Gastrocnemius medialis (tissue), 4 donors: ENCODE measurements around the gene MYL1. TPM values are rescaled to one million over a fixed set of nuclear protein-coding genes. Genes with fewer than 3 reads are reported as not detected.

ENCODE experiments used
- ATAC-seq, 2 donors: fragments of 150-250 bp; one replicate each; pipeline ENCODE4 v1.9.1; 2016
- DNase-seq, 2 donors: peaks; one replicate each; pipeline ENCODE4 v3.0.0-alpha.2; 2019
- H3K27ac ChIP-seq, 4 donors: fragments of 200-600 bp; sonication (generic); 1 replicate in 1 of 4; 2 replicates in 3 of 4; pipeline ENCODE4 v1.5.1; 2016 to 2018; ENCODE audit warnings: mild to moderate bottlenecking in 2 of 4, moderate library complexity in 1 of 4
- H3K27me3 ChIP-seq, 3 donors: fragments of 200-600 bp; sonication (generic) in 2 of 3; 1 replicate in 1 of 3; 2 replicates in 2 of 3; pipeline versions ENCODE4 v1.5.1 to v1.6.0; 2016 to 2019; ENCODE audit warnings: mild to moderate bottlenecking in 1 of 3, moderate library complexity in 1 of 3
- H3K36me3 ChIP-seq, 2 donors: fragments of 200-600 bp; sonication (generic) in 1 of 2; one replicate each; pipeline ENCODE4 v1.5.1; 2017 to 2018
- H3K4me1 ChIP-seq, 2 donors: fragments of 200-600 bp; sonication (generic) in 1 of 2; one replicate each; pipeline ENCODE4 v1.5.1; 2016 to 2017; ENCODE audit warnings: mild to moderate bottlenecking in 2 of 2
- H3K4me3 ChIP-seq, 4 donors: fragments of 200-600 bp; sonication (generic) in 3 of 4; 1 replicate in 1 of 4; 2 replicates in 3 of 4; pipeline ENCODE4 v1.5.1; 2016 to 2019; ENCODE audit warnings: mild to moderate bottlenecking in 2 of 4
- H3K9me3 ChIP-seq, 3 donors: fragments of 200-600 bp; sonication (generic) in 2 of 3; 1 replicate in 1 of 3; 2 replicates in 2 of 3; pipeline ENCODE4 v1.5.1; 2016 to 2019
- POLR2A ChIP-seq, 2 donors: fragments of 450-650 bp; IDR thresholded peaks; one replicate each; pipeline ENCODE4 v1.6.1; 2017; ENCODE audit warnings: antibody characterized with exemption in 2 of 2, mild to moderate bottlenecking in 2 of 2, moderate library complexity in 2 of 2
- in situ Hi-C, 4 donors: fragments of 200-750 bp; cut with MboI; loops; one replicate each; pipeline versions ENCODE4 v1.15.0 to v1.8.0; 2017; ENCODE audit warnings: low sequenced_read_pairs in 4 of 4
- intact Hi-C: fragments of 100-400 bp; cut with DNase I; formaldehyde crosslinking; loops from one replicate; pipeline ENCODE4 v1.15.1; 2023; ENCODE audit warnings: low total_unique reads
- total RNA-seq, 4 donors: library from RNA; depleted of rRNA; stranded (reverse); fragments of >200 nt; gene quantifications; one replicate each; pipeline versions ENCODE4 v1.1.0 to v1.2.3, GENCODE V29; 2016
- TF ChIP-seq, protein P1 (sequence below), 5 experiments: fragments of 450-650 bp in 3 of 5; fragments of 200-600 bp in 2 of 5; sonication (generic) in 2 of 5; IDR thresholded peaks in 4 of 5; conservative IDR thresholded peaks in 1 of 5; 1 replicate in 4 of 5; 2 replicates in 1 of 5; pipeline ENCODE4 v1.5.1; 2016 to 2019; ENCODE audit warnings: antibody characterized with exemption in 5 of 5, mild to moderate bottlenecking in 3 of 5, moderate library complexity in 3 of 5

MYL1 gene
- total RNA-seq, 4 donors from 2014 or later = 1,242 to 7,433 (median 2,317) TPM

DNA sequence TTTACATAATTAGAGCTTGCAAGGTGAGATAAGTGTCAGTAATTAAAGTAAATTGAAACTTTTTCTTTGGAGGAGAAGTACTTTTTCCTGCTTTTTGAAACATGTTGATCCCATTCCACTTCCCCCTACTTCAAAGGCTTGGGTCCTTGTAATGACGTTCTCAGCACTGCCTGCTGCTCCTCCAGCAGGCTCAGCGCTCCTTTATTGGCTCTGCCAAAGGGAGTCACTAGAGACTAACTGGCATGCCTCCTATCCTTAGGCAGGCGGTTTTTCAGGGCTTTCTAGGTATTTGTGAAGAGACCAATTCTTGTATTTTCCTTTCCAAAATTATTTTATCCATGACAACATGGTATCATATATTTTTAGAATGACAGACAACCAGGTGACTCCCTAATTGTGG lies 45.8 kb downstream of the MYL1 start:
- no peak overlapping the region for H3K27ac ChIP-seq
- no peak for ATAC-seq
- H3K4me1 ChIP-seq = no peaks in the 10 kb centered on the region
- no peaks in the 10 kb centered on the region for H3K27me3 ChIP-seq
- H3K36me3 ChIP-seq = no peaks in the 10 kb centered on the region
- TF ChIP-seq POLR2A (IDR thresholded peaks at IDR 0.05) = no peak
- TF ChIP-seq, protein P1, sequence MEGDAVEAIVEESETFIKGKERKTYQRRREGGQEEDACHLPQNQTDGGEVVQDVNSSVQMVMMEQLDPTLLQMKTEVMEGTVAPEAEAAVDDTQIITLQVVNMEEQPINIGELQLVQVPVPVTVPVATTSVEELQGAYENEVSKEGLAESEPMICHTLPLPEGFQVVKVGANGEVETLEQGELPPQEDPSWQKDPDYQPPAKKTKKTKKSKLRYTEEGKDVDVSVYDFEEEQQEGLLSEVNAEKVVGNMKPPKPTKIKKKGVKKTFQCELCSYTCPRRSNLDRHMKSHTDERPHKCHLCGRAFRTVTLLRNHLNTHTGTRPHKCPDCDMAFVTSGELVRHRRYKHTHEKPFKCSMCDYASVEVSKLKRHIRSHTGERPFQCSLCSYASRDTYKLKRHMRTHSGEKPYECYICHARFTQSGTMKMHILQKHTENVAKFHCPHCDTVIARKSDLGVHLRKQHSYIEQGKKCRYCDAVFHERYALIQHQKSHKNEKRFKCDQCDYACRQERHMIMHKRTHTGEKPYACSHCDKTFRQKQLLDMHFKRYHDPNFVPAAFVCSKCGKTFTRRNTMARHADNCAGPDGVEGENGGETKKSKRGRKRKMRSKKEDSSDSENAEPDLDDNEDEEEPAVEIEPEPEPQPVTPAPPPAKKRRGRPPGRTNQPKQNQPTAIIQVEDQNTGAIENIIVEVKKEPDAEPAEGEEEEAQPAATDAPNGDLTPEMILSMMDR (IDR thresholded peaks at IDR 0.05 in 4 of 5, conservative IDR thresholded peaks at IDR 0.05 in 1 of 5) = no peak
- no peak overlapping the region for H3K4me3 ChIP-seq
- H3K9me3 ChIP-seq = no peaks in the 10 kb centered on the region
- in situ Hi-C loops (no loop called here), intact Hi-C loops (no loop called here)
- no peak for DNase-seq

DNA sequence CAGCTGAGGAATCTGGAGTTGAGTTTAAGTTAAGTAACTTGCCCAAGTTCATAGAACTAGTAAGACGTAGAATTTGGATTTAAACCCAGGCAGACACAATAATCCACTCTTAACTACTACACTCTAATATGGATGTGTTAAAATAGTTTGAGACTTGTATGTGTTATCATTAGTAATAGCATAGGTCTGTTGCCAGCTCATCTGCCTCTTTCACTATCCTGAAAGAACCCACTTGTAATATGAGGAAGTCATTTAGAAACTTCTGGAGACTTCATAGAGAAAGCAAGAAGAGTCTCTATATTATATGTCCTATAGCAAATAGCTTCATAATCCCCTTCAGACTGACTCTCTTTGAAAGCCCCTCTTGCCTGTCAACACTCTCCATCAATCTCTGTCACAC lies 46.7 kb downstream of the MYL1 start:
- Histone ChIP-seq H3K4me3 (no peak overlapping the region), H3K27ac (no peak overlapping the region), H3K9me3 (no peaks in the 10 kb centered on the region), H3K4me1 (no peaks in the 10 kb centered on the region), H3K36me3 (no peaks in the 10 kb centered on the region), H3K27me3 (no peaks in the 10 kb centered on the region)
- ATAC-seq (no peak), DNase-seq (no peak)
- intact Hi-C loops = no loop called here
- in situ Hi-C loops = no loop called here
- TF ChIP-seq, protein P1 (IDR thresholded peaks at IDR 0.05 in 4 of 5, conservative IDR thresholded peaks at IDR 0.05 in 1 of 5) = no peak
- no peak for TF ChIP-seq POLR2A (IDR thresholded peaks at IDR 0.05)

DNA sequence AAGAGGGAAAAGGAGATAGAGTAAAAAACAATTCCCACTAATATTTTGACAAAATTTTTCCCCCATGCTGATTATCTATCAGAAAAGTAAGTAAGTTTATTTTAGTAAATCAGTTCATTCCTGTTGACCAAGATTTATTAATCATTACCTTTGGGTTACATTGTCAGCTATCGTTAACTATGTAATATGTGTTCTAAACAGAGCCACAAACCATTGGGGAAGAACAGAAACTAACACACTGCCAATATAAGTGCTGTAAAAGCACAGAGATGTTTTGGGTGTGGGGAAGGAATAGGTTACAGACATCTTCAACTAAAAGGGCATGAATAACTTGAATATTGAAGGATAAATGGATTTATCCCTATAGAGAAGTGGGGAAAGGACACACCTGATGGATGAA lies 47.3 kb downstream of the MYL1 start:
- Histone ChIP-seq H3K36me3 (no peaks in the 10 kb centered on the region), H3K4me1 (no peaks in the 10 kb centered on the region), H3K27ac (no peak overlapping the region), H3K27me3 (no peaks in the 10 kb centered on the region), H3K4me3 (no peak overlapping the region), H3K9me3 (no peaks in the 10 kb centered on the region)
- intact Hi-C loops (no loop called here), in situ Hi-C loops (no loop called here)
- DNase-seq = no peak
- TF ChIP-seq, protein P1 (IDR thresholded peaks at IDR 0.05 in 4 of 5, conservative IDR thresholded peaks at IDR 0.05 in 1 of 5) = no peak
- no peak for TF ChIP-seq POLR2A (IDR thresholded peaks at IDR 0.05)
- no peak for ATAC-seq

DNA sequence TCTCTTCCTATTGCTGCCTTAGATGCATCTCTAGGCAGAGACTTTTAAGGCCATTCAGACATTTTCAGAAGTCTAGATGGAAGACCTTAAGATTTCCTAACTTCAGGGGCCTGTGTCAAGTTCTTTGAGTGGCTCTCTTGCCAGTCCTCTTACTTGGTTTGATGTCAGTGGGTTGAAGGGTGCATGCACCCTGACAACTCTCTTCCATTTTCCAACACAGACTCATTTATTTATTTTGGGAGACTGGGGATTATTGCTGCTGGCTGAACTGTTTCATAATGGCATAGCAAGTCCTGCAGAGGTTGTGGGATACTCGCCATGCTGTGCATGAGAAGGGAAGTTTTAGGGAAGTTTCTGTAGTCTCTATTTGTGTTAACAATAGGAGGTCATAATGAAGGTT lies 50.7 kb downstream of the MYL1 start:
- H3K27ac ChIP-seq = no peak overlapping the region

DNA sequence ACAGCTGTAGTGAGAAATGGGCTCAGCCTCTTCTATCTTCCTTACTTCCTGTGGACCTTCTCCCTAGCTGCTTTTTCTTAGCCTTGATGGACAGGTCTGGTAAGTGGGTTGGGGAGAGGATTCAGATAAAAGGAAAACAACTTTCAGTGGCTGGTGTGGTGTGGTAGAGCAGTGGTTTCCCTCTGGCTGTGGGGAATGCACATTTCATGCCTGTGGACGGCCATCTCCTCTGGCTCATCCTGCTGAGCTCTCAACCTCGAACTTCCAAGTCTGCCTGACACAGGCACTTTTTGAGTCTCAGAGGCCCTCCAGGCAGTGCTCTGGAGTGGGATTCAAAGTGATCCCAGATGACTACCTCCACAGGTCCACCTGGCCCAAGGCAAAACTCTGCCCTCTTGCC lies 51.1 kb downstream of the MYL1 start:
- intact Hi-C loops (no loop called here), in situ Hi-C loops (no loop called here)
- Histone ChIP-seq H3K4me1 (no peaks in the 10 kb centered on the region), H3K4me3 (no peak overlapping the region), H3K36me3 (no peaks in the 10 kb centered on the region), H3K27me3 (no peaks in the 10 kb centered on the region), H3K27ac (no peak overlapping the region), H3K9me3 (no peaks in the 10 kb centered on the region)
- DNase-seq (no peak), ATAC-seq (no peak)
- no peak for TF ChIP-seq POLR2A (IDR thresholded peaks at IDR 0.05)
- TF ChIP-seq, protein P1 (IDR thresholded peaks at IDR 0.05 in 4 of 5, conservative IDR thresholded peaks at IDR 0.05 in 1 of 5) = no peak

More for the DNA sequence above, 50.7 kb downstream of the MYL1 start:
- ATAC-seq = no peak
- intact Hi-C loops = no loop called here
- DNase-seq = no peak
- Histone ChIP-seq H3K36me3 (no peaks in the 10 kb centered on the region), H3K27me3 (no peaks in the 10 kb centered on the region), H3K4me1 (no peaks in the 10 kb centered on the region), H3K4me3 (no peak overlapping the region), H3K9me3 (no peaks in the 10 kb centered on the region)
- in situ Hi-C loops = no loop called here
- TF ChIP-seq, protein P1 (IDR thresholded peaks at IDR 0.05 in 4 of 5, conservative IDR thresholded peaks at IDR 0.05 in 1 of 5) = no peak
- TF ChIP-seq POLR2A (IDR thresholded peaks at IDR 0.05) = no peak
